CD8-positive, alpha-beta memory T cell (primary cell): Measurements from ENCODE around the gene OR2D2. TPM values are rescaled to one million over a fixed set of nuclear protein-coding genes. Genes with fewer than 3 reads are reported as not detected.
"Not testable (repeated sequence)": the region's sequence is repeated elsewhere in the genome, so short reads cannot be mapped to it uniquely, and the experiment has no call there.

ENCODE experiments used
- CTCF ChIA-PET: fragments of 350-600 bp; sonication (Branson Sonifier 250); formaldehyde crosslinking; loops from one replicate; lab custom pipeline; 2021; ENCODE audit warnings: antibody characterized with exemption; lab: Charles Lee
- POLR2A ChIA-PET: fragments of 350-600 bp; sonication (Branson Sonifier 250); formaldehyde crosslinking; loops from one replicate; lab custom pipeline; 2021; ENCODE audit warnings: antibody characterized with exemption; lab: Charles Lee
- DNase-seq, 5 donors: peaks; one replicate each; pipeline versions ENCODE4 v3.0.0 to v3.0.0-alpha.2; 2020 to 2022; ENCODE audit warnings: mixed read lengths in 1 of 5
- H3K27ac ChIP-seq: one replicate; pipeline ENCODE4 v1.7.0; 2013; ENCODE audit warnings: low read depth, mild to moderate bottlenecking, low read length, moderate library complexity
- H3K27me3 ChIP-seq: 2 replicates; pipeline ENCODE4 v1.7.0; 2013; ENCODE audit warnings: low read length, mild to moderate bottlenecking; ENCODE audit not compliant: insufficient read depth, poor library complexity, severe bottlenecking
- H3K36me3 ChIP-seq: 2 replicates; pipeline ENCODE4 v1.7.0; 2013; ENCODE audit warnings: mild to moderate bottlenecking, low read length, moderate library complexity; ENCODE audit not compliant: insufficient read depth
- H3K4me1 ChIP-seq: 2 replicates; pipeline ENCODE4 v1.7.0; 2013; ENCODE audit warnings: mild to moderate bottlenecking, low read length, moderate library complexity; ENCODE audit not compliant: insufficient read depth
- H3K4me3 ChIP-seq: 2 replicates; pipeline ENCODE4 v1.7.0; 2013; ENCODE audit warnings: mild to moderate bottlenecking, low read length
- H3K9me3 ChIP-seq: 2 replicates; pipeline ENCODE4 v1.7.0; 2013; ENCODE audit warnings: mild to moderate bottlenecking, low read length
- H3K27ac Mint-ChIP-seq, 8 donors: one replicate each; pipeline ENCODE4 v1.8.0; 2020 to 2021; ENCODE audit warnings: mixed read lengths in 8 of 8, mild to moderate bottlenecking in 6 of 8, inconsistent platforms in 3 of 8, moderate library complexity in 3 of 8
- H3K27me3 Mint-ChIP-seq, 2 donors: one replicate each; pipeline ENCODE4 v1.8.0; 2020 to 2021; ENCODE audit warnings: mixed read lengths in 2 of 2, mild to moderate bottlenecking in 1 of 2, moderate library complexity in 1 of 2
- H3K36me3 Mint-ChIP-seq, 3 donors: one replicate each; pipeline ENCODE4 v1.8.0; 2020 to 2021; ENCODE audit warnings: mixed read lengths in 3 of 3, inconsistent platforms in 1 of 3, mild to moderate bottlenecking in 1 of 3
- H3K4me1 Mint-ChIP-seq, 3 donors: one replicate each; pipeline ENCODE4 v1.8.0; 2020 to 2021; ENCODE audit warnings: mixed read lengths in 3 of 3, inconsistent platforms in 1 of 3, mild to moderate bottlenecking in 1 of 3
- H3K4me3 Mint-ChIP-seq, 7 donors: one replicate each; pipeline ENCODE4 v1.8.0; 2020 to 2021; ENCODE audit warnings: mixed read lengths in 7 of 7, mild to moderate bottlenecking in 6 of 7, moderate library complexity in 4 of 7, inconsistent platforms in 2 of 7
- H3K9me3 Mint-ChIP-seq, 5 donors: one replicate each; pipeline ENCODE4 v1.8.0; 2020 to 2022; ENCODE audit warnings: mixed read lengths in 5 of 5, mild to moderate bottlenecking in 3 of 5, moderate library complexity in 2 of 5, inconsistent platforms in 1 of 5
- polyA plus RNA-seq: library from polyadenylated mRNA; unstranded; fragments of 300-500 nt; fragmentation: Illumina TruSeq; gene quantifications from one replicate; pipeline ENCODE4 v1.2.3, GENCODE V29; 2021
- total RNA-seq, 2 experiments: library from RNA; stranded (reverse); gene quantifications; one replicate each; pipeline ENCODE4 v1.2.3, GENCODE V29; 2021

Gene OR2D2
- total and polyA plus RNA-seq, 3 experiments from 2014 or later: not detected

- Mint-ChIP-seq H3K4me3 (no peak overlapping the region), H3K9me3 (no peaks in the 10 kb centered on the region), H3K27me3 (peaks cover 5 to 34% of the 10 kb centered on the region in 2 donors), H3K4me1 (no peaks in the 10 kb centered on the region), H3K27ac (no peak overlapping the region), H3K36me3 (no peaks in the 10 kb centered on the region)
- H3K36me3 ChIP-seq: no peaks in the 10 kb centered on the region
- CTCF ChIA-PET: no interaction called here
- H3K4me3 ChIP-seq: no peak overlapping the region
- no peaks in the 10 kb centered on the region for H3K4me1 ChIP-seq
- DNase-seq: no peak
- no peaks in the 10 kb centered on the region for H3K27me3 ChIP-seq
- POLR2A ChIA-PET: no interaction called here
- no peaks in the 10 kb centered on the region for H3K9me3 ChIP-seq
- H3K27ac ChIP-seq: no peak overlapping the region
Observed at GRCh38 chr11:6898911-6899310, 6.6 kb upstream of the OR2D2 start.

- H3K27ac ChIP-seq: no peak overlapping the region
- H3K27me3 Mint-ChIP-seq: peaks cover 9 to 37% of the 10 kb centered on the region in 2 donors
- H3K4me3 Mint-ChIP-seq: no peak overlapping the region
- no peaks in the 10 kb centered on the region for H3K4me1 ChIP-seq
- no peaks in the 10 kb centered on the region for H3K36me3 Mint-ChIP-seq
- no peaks in the 10 kb centered on the region for H3K9me3 ChIP-seq
- H3K36me3 ChIP-seq: no peaks in the 10 kb centered on the region
- ChIA-PET POLR2A (no interaction called here), CTCF (no interaction called here)
- no peak overlapping the region for H3K4me3 ChIP-seq
- no peaks in the 10 kb centered on the region for H3K27me3 ChIP-seq
- no peaks in the 10 kb centered on the region for H3K9me3 Mint-ChIP-seq
- DNase-seq: no peak
- H3K4me1 Mint-ChIP-seq: no peaks in the 10 kb centered on the region
- H3K27ac Mint-ChIP-seq: no peak overlapping the region
Observed at GRCh38 chr11:6895010-6895409, 2.7 kb upstream of the OR2D2 start.

GRCh38 chr11:6894097-6894496 is 1.8 kb upstream of the OR2D2 start:
- H3K36me3 ChIP-seq: no peaks in the 10 kb centered on the region
- POLR2A ChIA-PET: no interaction called here
- Mint-ChIP-seq H3K9me3 (peaks cover 0 to 2% (median 0%) of the 10 kb centered on the region in 5 donors), H3K4me1 (no peaks in the 10 kb centered on the region), H3K36me3 (no peaks in the 10 kb centered on the region), H3K4me3 (no peak overlapping the region), H3K27me3 (peaks cover 9 to 35% of the 10 kb centered on the region in 2 donors), H3K27ac (no peak overlapping the region)
- no peaks in the 10 kb centered on the region for H3K4me1 ChIP-seq
- no peaks in the 10 kb centered on the region for H3K27me3 ChIP-seq
- no peaks in the 10 kb centered on the region for H3K9me3 ChIP-seq
- no peak overlapping the region for H3K4me3 ChIP-seq
- H3K27ac ChIP-seq: no peak overlapping the region
- CTCF ChIA-PET: no interaction called here
- DNase-seq: no peak

GRCh38 chr11:6889835-6890234 is 2.5 kb downstream of the OR2D2 start:
- POLR2A ChIA-PET: no interaction called here

GRCh38 chr11:6888830-6889229 is 3.5 kb downstream of the OR2D2 start:
- Histone ChIP-seq H3K9me3 (no peaks in the 10 kb centered on the region), H3K27ac (no peak overlapping the region), H3K36me3 (no peaks in the 10 kb centered on the region), H3K27me3 (no peaks in the 10 kb centered on the region), H3K4me1 (no peaks in the 10 kb centered on the region), H3K4me3 (no peak overlapping the region)
- Mint-ChIP-seq H3K4me3 (no peak overlapping the region), H3K9me3 (peaks cover 0 to 8% (median 3%) of the 10 kb centered on the region in 5 donors), H3K27me3 (peaks cover 9 to 20% of the 10 kb centered on the region in 2 donors), H3K4me1 (no peaks in the 10 kb centered on the region), H3K36me3 (no peaks in the 10 kb centered on the region), H3K27ac (no peak overlapping the region)
- POLR2A ChIA-PET: no interaction called here
- CTCF ChIA-PET: no interaction called here
- DNase-seq: no peak

More at GRCh38 chr11:6889835-6890234, 2.5 kb downstream of the OR2D2 start:
- H3K4me1 ChIP-seq: no peaks in the 10 kb centered on the region
- DNase-seq: no peak
- Mint-ChIP-seq H3K4me3 (no peak overlapping the region), H3K36me3 (no peaks in the 10 kb centered on the region), H3K27me3 (peaks cover 8 to 20% of the 10 kb centered on the region in 2 donors), H3K4me1 (no peaks in the 10 kb centered on the region), H3K9me3 (peaks cover 0 to 8% (median 3%) of the 10 kb centered on the region in 5 donors), H3K27ac (no peak overlapping the region)
- CTCF ChIA-PET: no interaction called here
- no peaks in the 10 kb centered on the region for H3K36me3 ChIP-seq
- no peak overlapping the region for H3K27ac ChIP-seq
- H3K4me3 ChIP-seq: no peak overlapping the region
- no peaks in the 10 kb centered on the region for H3K9me3 ChIP-seq
- H3K27me3 ChIP-seq: no peaks in the 10 kb centered on the region

GRCh38 chr11:6887711-6888110 is 4.6 kb downstream of the OR2D2 start:
- peaks cover 10 to 19% of the 10 kb centered on the region in 2 donors for H3K27me3 Mint-ChIP-seq
- CTCF ChIA-PET, H3K36me3 Mint-ChIP-seq, H3K27me3 ChIP-seq, H3K27ac ChIP-seq, H3K4me1 Mint-ChIP-seq, POLR2A ChIA-PET, H3K9me3 ChIP-seq, H3K4me3 ChIP-seq, H3K36me3 ChIP-seq, H3K4me3 Mint-ChIP-seq, DNase-seq, H3K9me3 Mint-ChIP-seq, H3K27ac Mint-ChIP-seq, H3K4me1 ChIP-seq: not testable (repeated sequence)

- ChIA-PET CTCF (no interaction called here), POLR2A (no interaction called here)
- no peak overlapping the region for H3K4me3 ChIP-seq
- H3K9me3 ChIP-seq: no peaks in the 10 kb centered on the region
- H3K36me3 ChIP-seq: no peaks in the 10 kb centered on the region
- H3K4me1 ChIP-seq: no peaks in the 10 kb centered on the region
- H3K27ac ChIP-seq: no peak overlapping the region
- Mint-ChIP-seq H3K27me3 (peaks cover 4 to 11% of the 10 kb centered on the region in 2 donors), H3K9me3 (peaks cover 0 to 6% (median 0%) of the 10 kb centered on the region in 5 donors), H3K27ac (no peak overlapping the region), H3K36me3 (no peaks in the 10 kb centered on the region), H3K4me1 (no peaks in the 10 kb centered on the region), H3K4me3 (no peak overlapping the region)
- DNase-seq: no peak
- no peaks in the 10 kb centered on the region for H3K27me3 ChIP-seq
Observed at GRCh38 chr11:6882751-6883150, 9.5 kb downstream of the OR2D2 start.

- CTCF ChIA-PET: no interaction called here
- H3K4me3 ChIP-seq: no peak overlapping the region
Observed at GRCh38 chr11:6876914-6877313, 15.4 kb downstream of the OR2D2 start.

GRCh38 chr11:6876325-6876724 is 16.0 kb downstream of the OR2D2 start, which contains the start of gene OR10A4:
Gene OR10A4, plus strand, starts transcription at chr11:6876625. Its CDS starts 23 bp downstream, at chr11:6876648.
- Mint-ChIP-seq H3K27me3 (peaks cover 5 to 28% of the 10 kb centered on the region in 2 donors), H3K36me3 (no peaks in the 10 kb centered on the region), H3K9me3 (peaks cover 0 to 4% (median 0%) of the 10 kb centered on the region in 5 donors), H3K27ac (no peak within 1 kb of the TSS), H3K4me1 (no peaks in the 10 kb centered on the region), H3K4me3 (no peak within 1 kb of the TSS)
- Histone ChIP-seq H3K4me3 (no peak within 1 kb of the TSS), H3K9me3 (no peaks in the 10 kb centered on the region), H3K4me1 (no peaks in the 10 kb centered on the region), H3K36me3 (no peaks in the 10 kb centered on the region), H3K27me3 (no peaks in the 10 kb centered on the region), H3K27ac (no peak within 1 kb of the TSS)
- ChIA-PET POLR2A (no interaction called here), CTCF (no interaction called here)
- no peak for DNase-seq

More at GRCh38 chr11:6876914-6877313, 15.4 kb downstream of the OR2D2 start:
- POLR2A ChIA-PET: no interaction called here
- Histone ChIP-seq H3K27me3 (no peaks in the 10 kb centered on the region), H3K36me3 (no peaks in the 10 kb centered on the region), H3K9me3 (no peaks in the 10 kb centered on the region), H3K4me1 (no peaks in the 10 kb centered on the region), H3K27ac (no peak overlapping the region)
- no peak for DNase-seq
- no peaks in the 10 kb centered on the region for H3K36me3 Mint-ChIP-seq
- H3K4me3 Mint-ChIP-seq: no peak overlapping the region
- H3K4me1 Mint-ChIP-seq: no peaks in the 10 kb centered on the region
- H3K27me3 Mint-ChIP-seq: peaks cover 4 to 26% of the 10 kb centered on the region in 2 donors
- peaks cover 0 to 4% (median 0%) of the 10 kb centered on the region in 5 donors for H3K9me3 Mint-ChIP-seq
- no peak overlapping the region for H3K27ac Mint-ChIP-seq
